ENCODE measurements around the gene GABRG2. TPM values are rescaled to one million over a fixed set of nuclear protein-coding genes. Genes with fewer than 3 reads are reported as not detected.
"Not testable (repeated sequence)": the region's sequence is repeated elsewhere in the genome, so short reads cannot be mapped to it uniquely, and the experiment has no call there.

The GABRG2 gene
- under 1 TPM in 3 of 4 donors, not detected in 1; 0.11 to 0.22 (median 0.18) TPM for polyA plus RNA-seq (ENCODE audit: insufficient read length in 4 of 4)

- no peak for DNase-seq (ENCODE audit: low read depth in 4 of 4, low spot score in 2 of 4)
Measured at GRCh38 chr5:162067655-162068411, at the start of gene GABRG2. GABRG2 (plus strand) TSS chr5:162067773; CDS start chr5:162068000, 227 bp downstream.

- DNase-seq (ENCODE audit: low read depth in 4 of 4, low spot score in 2 of 4), result no peak
Measured at GRCh38 chr5:162025312-162025711, 42.3 kb upstream of the GABRG2 start.

- no peak for DNase-seq (ENCODE audit: low read depth in 4 of 4, low spot score in 2 of 4)
Measured at GRCh38 chr5:162026803-162027202, 40.8 kb upstream of the GABRG2 start.

- no peak for DNase-seq (ENCODE audit: low read depth in 4 of 4, low spot score in 2 of 4)
Measured at GRCh38 chr5:162037431-162037830, 30.1 kb upstream of the GABRG2 start.

GRCh38 chr5:162047279-162047678 is 20.3 kb upstream of the GABRG2 start:
- DNase-seq (ENCODE audit: low read depth in 4 of 4, low spot score in 2 of 4), result no peak

- no peak for DNase-seq (ENCODE audit: low read depth in 4 of 4, low spot score in 2 of 4)
Measured at GRCh38 chr5:162052676-162053075, 14.9 kb upstream of the GABRG2 start.

GRCh38 chr5:162055095-162055494 is 12.5 kb upstream of the GABRG2 start:
- not testable (repeated sequence) for DNase-seq (ENCODE audit: low read depth in 4 of 4, low spot score in 2 of 4)

- DNase-seq (ENCODE audit: low read depth in 4 of 4, low spot score in 2 of 4), result no peak
Measured at GRCh38 chr5:162067162-162067561, 411 bp upstream of the GABRG2 start.

GRCh38 chr5:162068412-162068811 is 839 bp downstream of the GABRG2 start:
- peak; percentile 34 to 75 (median 42) for DNase-seq (ENCODE audit: low read depth in 4 of 4, low spot score in 2 of 4)

GRCh38 chr5:162068936-162069335 is 1.4 kb downstream of the GABRG2 start:
- DNase-seq (ENCODE audit: low read depth in 4 of 4, low spot score in 2 of 4), result no peak

GRCh38 chr5:162078805-162079204 is 11.2 kb downstream of the GABRG2 start:
- no peak for DNase-seq (ENCODE audit: low read depth in 4 of 4, low spot score in 2 of 4)

- DNase-seq (ENCODE audit: low read depth in 4 of 4, low spot score in 2 of 4), result no peak
Measured at GRCh38 chr5:162091336-162091735, 23.8 kb downstream of the GABRG2 start.

- DNase-seq (ENCODE audit: low read depth in 4 of 4, low spot score in 2 of 4), result no peak
Measured at GRCh38 chr5:162096448-162096847, 28.9 kb downstream of the GABRG2 start.

- no peak for DNase-seq (ENCODE audit: low read depth in 4 of 4, low spot score in 2 of 4)
Measured at GRCh38 chr5:162107591-162107990, 40.0 kb downstream of the GABRG2 start.

- DNase-seq (ENCODE audit: low read depth in 4 of 4, low spot score in 2 of 4), result no peak
Measured at GRCh38 chr5:162119801-162120200, 52.2 kb downstream of the GABRG2 start.

- DNase-seq (ENCODE audit: low read depth in 4 of 4, low spot score in 2 of 4), result no peak
Measured at GRCh38 chr5:162128117-162128516, 60.5 kb downstream of the GABRG2 start.

- no peak for DNase-seq (ENCODE audit: low read depth in 4 of 4, low spot score in 2 of 4)
Measured at GRCh38 chr5:162132348-162132747, 64.8 kb downstream of the GABRG2 start.

GRCh38 chr5:162139190-162139589 is 71.6 kb downstream of the GABRG2 start:
- DNase-seq (ENCODE audit: low read depth in 4 of 4, low spot score in 2 of 4), result no peak

GRCh38 chr5:162154242-162154641 is 86.7 kb downstream of the GABRG2 start:
- DNase-seq (ENCODE audit: low read depth in 4 of 4, low spot score in 2 of 4), result no peak

- no peak for DNase-seq (ENCODE audit: low read depth in 4 of 4, low spot score in 2 of 4)
Measured at GRCh38 chr5:162160401-162160800, 92.8 kb downstream of the GABRG2 start.

GRCh38 chr5:162163663-162164062 is 96.1 kb downstream of the GABRG2 start:
- no peak for DNase-seq (ENCODE audit: low read depth in 4 of 4, low spot score in 2 of 4)

- no peak for DNase-seq (ENCODE audit: low read depth in 4 of 4, low spot score in 2 of 4)
Measured at GRCh38 chr5:162174358-162174974, 106.9 kb downstream of the GABRG2 start.

Measured in left renal cortex interstitium (tissue), 4 donors.